GM12874 (cell line): ENCODE results near the gene CPA2.

Source experiments
- CTCF ChIP-seq: IDR thresholded peaks from 2 replicates; pipeline ENCODE4 v1.5.1; 2011; ENCODE audit warnings: low read depth, mild to moderate bottlenecking, control low read depth, low read length, moderate library complexity; ENCODE audit not compliant: insufficient read depth

CPA2 gene

GRCh38 chr7:130269318-130269694 is 2.6 kb downstream of the CPA2 start:
- no peak for TF ChIP-seq CTCF

- TF ChIP-seq CTCF = no peak
These were observed 4.5 kb downstream of the CPA2 start for GRCh38 chr7:130270947-130271800.

- no peak for TF ChIP-seq CTCF
These were observed 5.9 kb downstream of the CPA2 start for GRCh38 chr7:130272381-130273080.

GRCh38 chr7:130273081-130273932 is 6.6 kb downstream of the CPA2 start:
- no peak for TF ChIP-seq CTCF

GRCh38 chr7:130273933-130274255 is 7.2 kb downstream of the CPA2 start:
- no peak for TF ChIP-seq CTCF

GRCh38 chr7:130274296-130274695 is 7.6 kb downstream of the CPA2 start:
- TF ChIP-seq CTCF = no peak

GRCh38 chr7:130274983-130275591 is 8.4 kb downstream of the CPA2 start:
- no peak for TF ChIP-seq CTCF
